Peyer's patch (tissue), 4 donors: Measurements from ENCODE around the gene PEX10. TPM values are rescaled to one million over a fixed set of nuclear protein-coding genes. Genes with fewer than 3 reads are reported as not detected.

Experiments used
- DNase-seq, 3 donors: peaks; one replicate each; pipeline ENCODE4 v3.0.0-alpha.2; 2017 to 2019
- H3K27ac ChIP-seq, 4 donors: fragments of 200-600 bp; sonication (generic); one replicate each; pipeline ENCODE4 v1.5.1; 2016 to 2019
- H3K27me3 ChIP-seq, 2 donors: fragments of 200-600 bp; sonication (generic); one replicate each; pipeline ENCODE4 v1.5.1; 2019
- H3K36me3 ChIP-seq, 3 donors: fragments of 200-600 bp; sonication (generic); one replicate each; pipeline ENCODE4 v1.5.1; 2016 to 2019
- H3K4me1 ChIP-seq, 4 donors: fragments of 200-600 bp; sonication (generic); one replicate each; pipeline ENCODE4 v1.5.1; 2016 to 2019
- H3K4me3 ChIP-seq, 4 donors: fragments of 200-600 bp; sonication (generic); 1 replicate in 3 of 4; 2 replicates in 1 of 4; pipeline ENCODE4 v1.5.1; 2016 to 2019; ENCODE audit warnings: mild to moderate bottlenecking in 1 of 4
- H3K9me3 ChIP-seq, 4 donors: fragments of 200-600 bp; sonication (generic); one replicate each; pipeline ENCODE4 v1.5.1; 2016 to 2019; ENCODE audit warnings: mild to moderate bottlenecking in 1 of 4
- POLR2A ChIP-seq, 2 donors: fragments of 450-650 bp; IDR thresholded peaks; one replicate each; pipeline ENCODE4 v1.5.1; 2017; ENCODE audit warnings: antibody characterized with exemption in 2 of 2, mild to moderate bottlenecking in 2 of 2, moderate library complexity in 2 of 2
- total RNA-seq, 4 donors: library from RNA; depleted of rRNA; stranded (reverse); fragments of >200 nt; gene quantifications; one replicate each; pipeline ENCODE4 v1.1.0, GENCODE V29; 2016
- TF ChIP-seq, protein P1 (sequence below), 6 experiments: fragments of 450-650 bp in 4 of 6; fragments of 200-600 bp in 2 of 6; sonication (generic) in 1 of 6; IDR thresholded peaks; one replicate each; pipeline ENCODE4 v1.5.1; 2017 to 2019; ENCODE audit warnings: antibody characterized with exemption in 6 of 6, mild to moderate bottlenecking in 3 of 6, moderate library complexity in 1 of 6

Gene PEX10
- total RNA-seq, 4 donors from 2014 or later: 16.9 to 29.6 (median 19.9) TPM

DNA sequence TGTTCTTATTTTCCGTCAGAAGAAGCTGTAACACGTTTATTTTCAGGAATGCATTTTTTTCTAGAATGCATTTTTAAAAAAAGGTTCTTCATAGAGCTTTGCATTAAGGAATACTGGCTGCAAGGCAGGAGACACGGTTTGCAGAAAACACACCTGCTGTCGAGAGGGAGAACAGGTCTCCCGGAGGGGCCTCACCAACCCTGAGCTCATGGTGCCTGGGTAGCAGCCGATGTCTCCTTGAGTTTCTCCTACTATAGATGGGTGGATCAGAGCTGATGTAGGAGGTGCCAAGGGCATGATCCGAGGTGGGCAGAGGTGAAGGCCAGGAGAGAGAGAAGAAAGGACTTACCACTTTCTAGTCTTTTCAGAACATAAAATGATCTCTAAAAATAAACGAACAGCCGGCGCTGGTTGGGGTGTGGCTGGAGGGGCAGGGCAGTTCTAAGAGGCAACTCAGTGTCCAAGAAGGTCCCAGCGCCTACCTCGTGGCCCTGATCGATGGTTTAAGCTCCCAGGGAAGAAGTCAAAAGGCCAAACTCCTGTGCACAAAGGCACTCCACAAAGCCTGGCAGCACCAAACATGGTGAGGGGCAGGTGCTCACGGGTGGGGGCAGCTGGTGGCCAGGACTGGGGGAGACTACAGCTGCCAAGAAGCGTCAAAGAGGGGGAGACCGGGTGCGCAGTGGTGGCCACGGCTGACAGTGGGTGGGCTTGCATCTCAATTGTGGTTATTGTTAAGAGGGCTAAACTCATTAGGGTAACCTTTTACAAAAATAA lies 33.2 kb downstream of the PEX10 start:
- peak in 1 of 3 donors; percentile 7 for DNase-seq
- Histone ChIP-seq H3K4me1 (peaks cover 0 to 13% (median 5%) of the 10 kb centered on the region in 4 donors), H3K27me3 (no peaks in the 10 kb centered on the region), H3K9me3 (no peaks in the 10 kb centered on the region), H3K27ac (no peak overlapping the region), H3K36me3 (no peaks in the 10 kb centered on the region), H3K4me3 (no peak overlapping the region)
- TF ChIP-seq, protein P1, sequence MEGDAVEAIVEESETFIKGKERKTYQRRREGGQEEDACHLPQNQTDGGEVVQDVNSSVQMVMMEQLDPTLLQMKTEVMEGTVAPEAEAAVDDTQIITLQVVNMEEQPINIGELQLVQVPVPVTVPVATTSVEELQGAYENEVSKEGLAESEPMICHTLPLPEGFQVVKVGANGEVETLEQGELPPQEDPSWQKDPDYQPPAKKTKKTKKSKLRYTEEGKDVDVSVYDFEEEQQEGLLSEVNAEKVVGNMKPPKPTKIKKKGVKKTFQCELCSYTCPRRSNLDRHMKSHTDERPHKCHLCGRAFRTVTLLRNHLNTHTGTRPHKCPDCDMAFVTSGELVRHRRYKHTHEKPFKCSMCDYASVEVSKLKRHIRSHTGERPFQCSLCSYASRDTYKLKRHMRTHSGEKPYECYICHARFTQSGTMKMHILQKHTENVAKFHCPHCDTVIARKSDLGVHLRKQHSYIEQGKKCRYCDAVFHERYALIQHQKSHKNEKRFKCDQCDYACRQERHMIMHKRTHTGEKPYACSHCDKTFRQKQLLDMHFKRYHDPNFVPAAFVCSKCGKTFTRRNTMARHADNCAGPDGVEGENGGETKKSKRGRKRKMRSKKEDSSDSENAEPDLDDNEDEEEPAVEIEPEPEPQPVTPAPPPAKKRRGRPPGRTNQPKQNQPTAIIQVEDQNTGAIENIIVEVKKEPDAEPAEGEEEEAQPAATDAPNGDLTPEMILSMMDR (IDR thresholded peaks at IDR 0.05): no peak
- TF ChIP-seq POLR2A (IDR thresholded peaks at IDR 0.05): no peak

DNA sequence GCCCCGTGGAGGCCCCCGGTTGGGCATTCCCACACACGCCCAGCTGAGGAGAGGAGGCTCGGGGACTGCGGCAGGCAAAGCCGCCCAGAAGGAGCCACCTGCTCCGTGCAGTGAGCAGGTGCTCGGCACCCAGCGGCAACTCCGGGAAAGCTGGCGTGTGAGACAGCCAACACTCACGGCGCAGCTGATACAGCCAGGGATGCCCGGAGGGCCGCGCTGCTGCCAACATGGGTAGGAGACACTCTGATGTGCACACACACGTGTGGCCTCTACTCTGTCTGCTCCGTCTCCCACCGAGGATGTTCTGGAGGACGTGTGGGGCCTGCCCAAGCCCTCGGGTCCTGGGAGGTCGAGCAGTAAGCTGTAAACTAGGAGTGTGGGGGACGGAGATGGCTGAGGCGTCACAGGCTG lies 33.9 kb downstream of the PEX10 start:
- H3K4me3 ChIP-seq: no peak overlapping the region
- peak in 1 of 3 donors; percentile 37 for DNase-seq
- H3K4me1 ChIP-seq: peaks cover 0 to 13% (median 5%) of the 10 kb centered on the region in 4 donors
- H3K27me3 ChIP-seq: no peaks in the 10 kb centered on the region
- TF ChIP-seq, protein P1 (IDR thresholded peaks at IDR 0.05): no peak
- no peak for TF ChIP-seq POLR2A (IDR thresholded peaks at IDR 0.05)
- no peaks in the 10 kb centered on the region for H3K9me3 ChIP-seq
- H3K27ac ChIP-seq: no peak overlapping the region
- no peaks in the 10 kb centered on the region for H3K36me3 ChIP-seq

DNA sequence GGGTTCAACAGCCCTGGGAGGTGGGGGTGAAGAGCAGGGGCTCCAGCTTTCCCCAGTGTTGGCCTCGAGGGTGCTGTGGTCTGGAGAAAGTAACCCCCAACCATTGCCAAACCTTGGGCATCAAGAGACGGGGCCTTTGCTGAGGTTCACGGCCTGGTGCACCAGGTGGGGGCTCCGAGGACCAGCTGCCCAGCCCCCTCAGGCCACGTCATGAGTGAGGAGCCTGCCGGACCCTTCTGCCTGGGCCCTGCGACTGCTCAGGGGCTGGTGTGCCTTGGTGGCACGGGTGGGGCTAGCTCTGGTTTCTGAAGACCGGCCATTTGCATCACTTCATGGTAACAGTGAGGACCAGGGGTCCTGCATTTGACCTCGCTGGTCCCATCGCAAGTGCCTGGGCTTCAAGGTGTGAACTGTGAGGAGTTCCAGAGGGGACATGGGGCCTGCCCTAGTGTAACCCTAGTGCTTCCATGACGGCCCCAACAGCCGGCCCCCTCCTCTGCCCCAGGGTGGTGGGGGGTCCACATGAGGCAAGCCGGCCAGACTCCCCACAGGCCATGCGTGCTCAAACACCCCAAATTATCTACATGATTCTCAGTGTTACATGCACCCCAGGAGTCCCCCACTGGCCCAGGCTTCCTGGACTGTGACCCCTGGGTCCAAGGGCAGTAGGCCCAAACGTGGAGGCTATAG lies 34.5 kb downstream of the PEX10 start:
- Histone ChIP-seq H3K9me3 (no peaks in the 10 kb centered on the region), H3K4me1 (peaks cover 0 to 13% (median 5%) of the 10 kb centered on the region in 4 donors), H3K27me3 (no peaks in the 10 kb centered on the region), H3K4me3 (no peak overlapping the region), H3K27ac (no peak overlapping the region), H3K36me3 (no peaks in the 10 kb centered on the region)
- DNase-seq: peak in 1 of 3 donors; percentile 36
- no peak for TF ChIP-seq POLR2A (IDR thresholded peaks at IDR 0.05)
- TF ChIP-seq, protein P1 (IDR thresholded peaks at IDR 0.05): no peak

DNA sequence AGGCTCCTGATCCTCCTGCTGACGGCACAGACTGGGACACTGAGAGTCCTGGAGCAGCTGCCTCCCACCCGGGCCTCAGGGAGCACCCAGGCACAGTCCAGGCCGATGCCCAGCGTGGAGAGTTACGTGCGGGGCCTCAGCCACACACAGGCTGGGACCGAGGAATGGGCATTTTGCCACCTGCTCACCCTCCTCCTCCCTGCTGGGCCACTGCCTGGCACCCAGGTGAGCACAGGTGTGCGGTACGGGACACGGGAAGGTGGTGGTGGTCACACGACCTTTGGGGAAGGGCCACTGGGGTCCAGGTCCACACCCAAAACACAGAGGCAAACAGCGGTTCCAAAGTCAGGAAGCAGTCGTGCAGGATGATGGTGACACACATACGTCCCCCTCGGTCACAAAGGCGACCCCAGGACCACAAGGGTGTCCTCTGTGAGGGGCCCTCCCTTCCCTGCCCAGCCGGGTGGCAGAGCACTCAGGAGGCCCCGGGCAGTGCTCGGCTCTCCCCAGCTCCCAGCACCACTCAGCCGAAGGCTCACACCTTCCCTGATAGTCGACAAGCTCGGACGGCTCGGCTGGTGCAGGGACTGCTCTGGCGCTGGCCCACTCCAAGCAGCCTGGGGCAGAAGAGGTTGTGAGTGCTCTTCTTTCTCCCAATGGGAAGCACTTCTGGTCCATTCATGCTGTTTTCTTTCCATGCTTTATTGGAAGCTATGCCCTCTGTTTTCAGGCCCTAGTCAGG lies 35.3 kb downstream of the PEX10 start:
- peak in 1 of 3 donors; percentile 42 for DNase-seq

DNA sequence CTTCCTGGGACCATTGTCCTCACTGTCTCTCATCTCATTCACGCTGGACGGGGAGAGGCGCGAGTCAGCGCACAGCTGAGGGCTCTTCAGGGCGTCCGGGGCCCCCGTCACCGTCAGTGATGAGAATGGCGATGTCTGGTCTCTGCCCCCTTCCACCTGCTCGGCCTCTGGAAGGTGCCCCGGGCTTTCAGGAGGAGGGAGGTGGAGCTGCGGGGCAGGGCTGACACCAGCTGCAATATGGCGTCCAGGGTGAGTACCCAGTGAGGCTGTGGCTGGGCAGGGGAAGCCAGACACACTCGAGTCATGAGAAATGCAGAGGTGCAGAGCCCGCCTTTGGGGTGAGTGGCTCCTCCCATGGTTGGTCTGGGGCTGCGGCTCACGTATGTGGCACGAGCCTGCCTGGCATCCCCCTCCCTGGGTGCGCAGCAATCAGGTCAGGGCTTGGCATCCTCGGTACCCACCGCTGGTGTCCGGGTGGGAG lies 36.1 kb downstream of the PEX10 start:
- peak in 1 of 3 donors; percentile 33 for DNase-seq
- no peaks in the 10 kb centered on the region for H3K36me3 ChIP-seq
- no peak overlapping the region for H3K27ac ChIP-seq
- H3K4me3 ChIP-seq: no peak overlapping the region
- H3K27me3 ChIP-seq: no peaks in the 10 kb centered on the region
- H3K9me3 ChIP-seq: no peaks in the 10 kb centered on the region
- peaks cover 0 to 2% (median under 1%) of the 10 kb centered on the region in 4 donors for H3K4me1 ChIP-seq
- TF ChIP-seq, protein P1 (IDR thresholded peaks at IDR 0.05): no peak
- no peak for TF ChIP-seq POLR2A (IDR thresholded peaks at IDR 0.05)

More for the DNA sequence above, 35.3 kb downstream of the PEX10 start:
- Histone ChIP-seq H3K27ac (no peak overlapping the region), H3K9me3 (no peaks in the 10 kb centered on the region), H3K4me3 (no peak overlapping the region), H3K36me3 (no peaks in the 10 kb centered on the region), H3K4me1 (peaks cover 0 to 10% (median 4%) of the 10 kb centered on the region in 4 donors), H3K27me3 (no peaks in the 10 kb centered on the region)
- TF ChIP-seq POLR2A (IDR thresholded peaks at IDR 0.05): no peak
- TF ChIP-seq, protein P1 (IDR thresholded peaks at IDR 0.05): no peak
